Cardiac fibroblast (primary cell): Measurements from ENCODE around the gene RAB29.

Experiments used
- DNase-seq, 2 donors: peaks; one replicate each; pipeline versions ENCODE4 v3.0.0 to v3.0.0-alpha.2; 2010; ENCODE audit warnings: low read depth in 2 of 2
- H3K4me3 ChIP-seq, 2 donors: replicated peaks in 1 of 2; 1 replicate in 1 of 2; 2 replicates in 1 of 2; pipeline ENCODE4 v1.5.1; 2011; ENCODE audit warnings: low read depth in 2 of 2, low read length in 2 of 2, mild to moderate bottlenecking in 2 of 2, moderate library complexity in 1 of 2
- TF ChIP-seq, protein P1 (sequence below): IDR thresholded peaks from one replicate; pipeline ENCODE4 v1.5.1; 2011; ENCODE audit warnings: low read depth, mild to moderate bottlenecking, low read length, inconsistent platforms

The RAB29 gene

DNA sequence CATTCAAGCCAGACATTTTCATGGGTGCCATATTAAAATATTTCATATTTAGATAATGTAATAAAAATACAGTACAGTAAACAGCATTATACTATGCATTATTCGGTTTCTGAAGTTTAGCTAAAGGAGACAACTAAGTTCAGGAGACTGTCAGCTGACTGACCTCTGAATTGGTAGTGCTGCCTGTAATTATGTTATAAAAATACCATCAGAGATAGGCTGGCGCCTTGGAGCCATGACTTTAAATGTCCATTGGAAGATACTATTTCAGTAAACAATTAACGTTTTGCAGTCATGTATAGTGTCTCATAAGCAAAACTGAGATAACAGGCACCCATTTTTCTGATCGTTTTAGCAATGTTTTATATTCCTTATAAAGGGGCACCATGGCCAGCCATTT is 11.3 kb upstream of the RAB29 start:
- TF ChIP-seq, protein P1, sequence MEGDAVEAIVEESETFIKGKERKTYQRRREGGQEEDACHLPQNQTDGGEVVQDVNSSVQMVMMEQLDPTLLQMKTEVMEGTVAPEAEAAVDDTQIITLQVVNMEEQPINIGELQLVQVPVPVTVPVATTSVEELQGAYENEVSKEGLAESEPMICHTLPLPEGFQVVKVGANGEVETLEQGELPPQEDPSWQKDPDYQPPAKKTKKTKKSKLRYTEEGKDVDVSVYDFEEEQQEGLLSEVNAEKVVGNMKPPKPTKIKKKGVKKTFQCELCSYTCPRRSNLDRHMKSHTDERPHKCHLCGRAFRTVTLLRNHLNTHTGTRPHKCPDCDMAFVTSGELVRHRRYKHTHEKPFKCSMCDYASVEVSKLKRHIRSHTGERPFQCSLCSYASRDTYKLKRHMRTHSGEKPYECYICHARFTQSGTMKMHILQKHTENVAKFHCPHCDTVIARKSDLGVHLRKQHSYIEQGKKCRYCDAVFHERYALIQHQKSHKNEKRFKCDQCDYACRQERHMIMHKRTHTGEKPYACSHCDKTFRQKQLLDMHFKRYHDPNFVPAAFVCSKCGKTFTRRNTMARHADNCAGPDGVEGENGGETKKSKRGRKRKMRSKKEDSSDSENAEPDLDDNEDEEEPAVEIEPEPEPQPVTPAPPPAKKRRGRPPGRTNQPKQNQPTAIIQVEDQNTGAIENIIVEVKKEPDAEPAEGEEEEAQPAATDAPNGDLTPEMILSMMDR = no peak
- no peak for DNase-seq
- no peak overlapping the region for H3K4me3 ChIP-seq

DNA sequence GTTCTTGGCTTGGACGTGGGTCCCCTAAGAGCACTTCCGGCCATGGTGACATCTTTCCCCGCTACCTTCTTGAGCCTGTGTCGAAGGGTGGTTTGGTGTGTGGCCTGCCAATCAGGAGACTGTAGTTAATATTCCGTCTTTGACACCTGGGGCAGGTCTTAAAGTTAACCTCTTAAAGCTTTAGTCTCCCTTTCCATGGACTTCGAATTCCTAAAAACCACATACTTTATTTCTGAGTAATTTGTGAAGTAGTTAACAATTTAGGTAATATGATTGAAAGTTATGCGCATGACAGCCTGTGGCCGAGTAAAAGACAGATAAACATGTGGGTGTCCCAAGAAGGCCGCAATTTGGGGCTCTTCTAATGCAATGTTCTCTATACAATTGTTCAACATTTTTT is 10.2 kb upstream of the RAB29 start:
- no peak overlapping the region for H3K4me3 ChIP-seq
- TF ChIP-seq, protein P1 = no peak
- no peak for DNase-seq

DNA sequence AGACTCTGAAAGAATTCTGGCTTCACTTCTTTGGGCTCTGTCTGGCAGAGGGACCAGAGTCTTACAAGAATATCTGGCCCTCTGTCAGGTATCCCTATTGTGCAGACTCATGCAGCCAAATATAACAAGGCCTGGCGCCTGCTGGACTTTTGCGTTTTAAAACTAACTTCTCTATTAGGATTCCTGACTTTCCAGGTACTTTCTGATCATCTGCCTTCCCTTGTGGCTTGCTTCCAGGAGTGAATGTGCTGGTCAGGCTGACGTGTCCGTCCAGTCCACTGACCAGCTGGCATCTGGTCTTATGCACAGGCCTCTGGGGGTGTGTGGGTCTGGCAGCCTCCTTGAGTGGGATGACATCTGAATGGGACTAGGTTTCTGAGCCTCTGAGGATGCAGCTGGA is 8.6 kb upstream of the RAB29 start:
- H3K4me3 ChIP-seq = no peak overlapping the region
- DNase-seq = peak; percentile 35 to 66
- TF ChIP-seq, protein P1 = no peak

DNA sequence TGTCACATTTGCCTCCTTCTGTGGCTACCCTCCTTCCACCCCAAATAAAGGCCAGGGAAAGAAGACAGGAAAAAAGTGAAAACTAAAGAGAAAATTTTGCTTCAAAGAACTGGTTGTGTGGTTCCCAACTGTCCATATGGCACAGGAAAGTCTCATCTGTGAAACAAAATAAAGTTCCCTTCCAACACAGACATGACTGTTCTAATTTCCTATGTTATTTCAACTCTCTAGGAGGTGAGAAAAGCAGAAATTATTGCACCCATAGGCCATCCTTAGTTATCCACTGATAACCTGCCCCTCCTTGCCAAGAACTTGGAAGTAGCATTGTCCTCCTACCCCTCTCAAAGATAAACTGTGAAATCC is 8.1 kb upstream of the RAB29 start:
- no peak for DNase-seq
- no peak overlapping the region for H3K4me3 ChIP-seq
- TF ChIP-seq, protein P1 = no peak

DNA sequence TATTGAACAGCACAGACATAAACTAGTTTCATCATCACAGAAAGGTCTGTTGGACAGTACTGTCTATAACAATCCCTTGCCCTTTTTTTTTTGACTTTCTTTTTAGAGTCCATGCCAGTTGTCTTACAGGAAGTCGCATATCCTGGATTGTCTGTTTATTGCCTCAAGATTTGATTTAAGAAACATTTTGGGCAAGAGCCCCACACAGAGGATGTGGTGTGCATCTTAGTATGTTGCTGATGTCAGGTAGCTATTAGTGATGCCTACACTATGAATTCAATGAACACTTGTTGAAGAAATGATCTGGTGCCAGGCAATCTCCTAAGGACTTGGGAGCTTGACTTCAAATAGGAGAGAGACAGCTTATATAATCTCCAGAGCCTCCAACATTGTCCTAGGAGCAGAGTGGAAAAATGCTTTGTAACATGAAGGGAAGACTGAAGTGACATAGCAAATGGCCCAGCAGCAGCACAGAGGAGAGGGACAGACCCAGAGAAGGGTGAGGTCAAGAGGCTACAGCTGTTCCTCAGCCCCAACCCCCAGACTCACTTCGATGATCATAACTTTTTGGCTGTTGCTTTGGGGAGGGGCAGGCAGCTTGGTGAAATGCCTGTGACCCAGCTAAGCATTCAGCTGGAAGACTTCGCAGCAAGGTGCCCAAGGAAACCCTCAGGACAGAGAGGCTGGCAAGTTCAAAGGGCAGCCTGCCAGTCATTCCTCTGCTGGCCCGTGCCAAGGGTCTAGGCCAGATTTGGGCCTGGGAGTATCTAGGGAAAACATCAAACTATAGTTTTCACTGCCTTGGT is 7.5 kb upstream of the RAB29 start:
- no peak for DNase-seq
- no peak overlapping the region for H3K4me3 ChIP-seq
- TF ChIP-seq, protein P1 = no peak

DNA sequence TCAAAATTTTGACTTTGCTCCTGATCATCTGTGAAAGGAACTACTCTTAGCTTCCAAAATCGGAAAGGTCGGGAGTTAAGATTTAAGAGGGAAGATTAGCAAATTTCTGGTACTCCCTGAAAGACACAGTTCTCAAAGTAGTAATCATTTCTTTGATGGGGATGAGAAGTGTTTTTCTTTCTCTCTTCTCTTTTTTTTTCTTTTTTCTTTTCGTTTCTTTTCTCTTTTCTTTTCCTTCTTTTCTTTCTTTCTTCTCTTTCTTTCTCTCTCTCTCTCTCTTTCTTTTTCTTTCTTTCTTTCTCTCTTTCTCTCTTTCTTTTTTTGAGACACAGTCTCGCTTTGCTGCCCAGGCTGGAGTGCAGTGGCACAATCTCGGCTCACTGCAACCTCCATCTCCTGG is 5.1 kb upstream of the RAB29 start:
- TF ChIP-seq, protein P1 = no peak
- DNase-seq = no peak
- H3K4me3 ChIP-seq = no peak overlapping the region

DNA sequence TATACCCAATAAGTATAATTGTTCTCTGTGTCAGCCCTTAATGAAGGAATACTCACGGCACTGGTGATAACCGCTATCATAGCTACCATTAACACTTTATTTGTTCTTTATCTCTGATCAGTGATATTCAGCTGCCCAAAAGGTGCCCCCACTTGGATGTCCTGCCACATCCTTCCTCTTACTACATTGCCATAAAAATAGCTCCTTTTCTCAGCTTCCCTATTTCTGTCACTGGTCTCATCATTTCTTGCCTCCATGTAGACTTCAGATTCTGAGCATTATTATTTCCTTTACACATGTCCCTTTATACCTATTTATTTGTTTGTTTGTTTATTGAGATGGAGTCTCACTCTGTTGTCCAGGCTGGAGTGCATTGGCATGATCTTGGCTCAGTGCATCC is 2.7 kb upstream of the RAB29 start:
- TF ChIP-seq, protein P1 = no peak
- DNase-seq = no peak
- H3K4me3 ChIP-seq = no peak overlapping the region
